HG03457 (cell line): ENCODE measurements around the gene HOXA10.

Experiments used
- ATAC-seq: cut with Tn5 transposase; IDR thresholded peaks from one replicate; pipeline ENCODE4 v1.9.1; 2021; ENCODE audit warnings: moderate number of reproducible peaks; ENCODE audit not compliant: unreplicated experiment

Gene HOXA10

GRCh38 chr7:27168265-27168947 is 5.7 kb downstream of the HOXA10 start:
- ATAC-seq, result no peak

- ATAC-seq, result no peak
Observed at GRCh38 chr7:27167916-27168264, 6.2 kb downstream of the HOXA10 start.

GRCh38 chr7:27166531-27167505 is 7.3 kb downstream of the HOXA10 start:
- no peak for ATAC-seq

GRCh38 chr7:27165996-27166530 is 8.1 kb downstream of the HOXA10 start:
- no peak for ATAC-seq

GRCh38 chr7:27165089-27165995 is 8.8 kb downstream of the HOXA10 start, which contains the start of gene HOXA9:
TSS of gene HOXA9 (minus strand) at chr7:27165537. CDS start at chr7:27165457, 80 bp downstream.
- ATAC-seq, result no peak

- no peak for ATAC-seq
Observed at GRCh38 chr7:27164367-27165088, 9.6 kb downstream of the HOXA10 start.

GRCh38 chr7:27164045-27164366 is 10.1 kb downstream of the HOXA10 start:
- no peak for ATAC-seq

GRCh38 chr7:27163288-27164044 is 10.7 kb downstream of the HOXA10 start:
- no peak for ATAC-seq

- no peak for ATAC-seq
Observed at GRCh38 chr7:27162561-27163287, 11.4 kb downstream of the HOXA10 start.

GRCh38 chr7:27161721-27162560 is 12.2 kb downstream of the HOXA10 start:
- no peak for ATAC-seq

- no peak for ATAC-seq
Observed at GRCh38 chr7:27161214-27161720, 12.9 kb downstream of the HOXA10 start.

- no peak for ATAC-seq
Observed at GRCh38 chr7:27160546-27161213, 13.4 kb downstream of the HOXA10 start.

- ATAC-seq, result no peak
Observed at GRCh38 chr7:27160145-27160545, 14.0 kb downstream of the HOXA10 start.

GRCh38 chr7:27159266-27160144 is 14.6 kb downstream of the HOXA10 start:
- ATAC-seq, result no peak

GRCh38 chr7:27158436-27159265 is 15.5 kb downstream of the HOXA10 start:
- no peak for ATAC-seq
